Stimulated activated CD8-positive, alpha-beta memory T cell treated with anti-CD3 and anti-CD28 coated beads, Interleukin-15, amount 100 ng/mL, for 48 hours (primary cell): ENCODE data around the gene PPP4R4.
"Not testable (repeated sequence)": the region's sequence is repeated elsewhere in the genome, so short reads cannot be mapped to it uniquely, and the experiment has no call there.

Experiments
- DNase-seq, 2 donors: peaks; one replicate each; pipeline ENCODE4 v3.0.0-alpha.2; 2020; ENCODE audit warnings: low read depth in 2 of 2

PPP4R4 gene

GRCh38 chr14:94180655-94181271 lies 6.6 kb downstream of the PPP4R4 start:
- no peak for DNase-seq

- no peak for DNase-seq
Observed at GRCh38 chr14:94181835-94182234, 7.7 kb downstream of the PPP4R4 start.

GRCh38 chr14:94192536-94192935 lies 18.4 kb downstream of the PPP4R4 start:
- no peak for DNase-seq

GRCh38 chr14:94193776-94194175 lies 19.7 kb downstream of the PPP4R4 start:
- no peak for DNase-seq

- no peak for DNase-seq
Observed at GRCh38 chr14:94196057-94196456, 21.9 kb downstream of the PPP4R4 start.

GRCh38 chr14:94203473-94204210 lies 29.5 kb downstream of the PPP4R4 start:
- DNase-seq = no peak

- no peak for DNase-seq
Observed at GRCh38 chr14:94213021-94213420, 38.9 kb downstream of the PPP4R4 start.

- DNase-seq = no peak
Observed at GRCh38 chr14:94213741-94214140, 39.6 kb downstream of the PPP4R4 start.

- no peak for DNase-seq
Observed at GRCh38 chr14:94217116-94217515, 43.0 kb downstream of the PPP4R4 start.

- DNase-seq = not testable (repeated sequence)
Observed at GRCh38 chr14:94218198-94218886, 44.2 kb downstream of the PPP4R4 start.

GRCh38 chr14:94224040-94224439 lies 49.9 kb downstream of the PPP4R4 start:
- no peak for DNase-seq

GRCh38 chr14:94225460-94226378 lies 51.6 kb downstream of the PPP4R4 start:
- DNase-seq = no peak

GRCh38 chr14:94227029-94227428 lies 52.9 kb downstream of the PPP4R4 start:
- DNase-seq = no peak

GRCh38 chr14:94237046-94237445 lies 62.9 kb downstream of the PPP4R4 start:
- DNase-seq = no peak

- no peak for DNase-seq
Observed at GRCh38 chr14:94237983-94238382, 63.9 kb downstream of the PPP4R4 start.

- DNase-seq = no peak
Observed at GRCh38 chr14:94239406-94239805, 65.3 kb downstream of the PPP4R4 start.

- no peak for DNase-seq
Observed at GRCh38 chr14:94244182-94244581, 70.1 kb downstream of the PPP4R4 start.

GRCh38 chr14:94264195-94264594 lies 90.1 kb downstream of the PPP4R4 start:
- not testable (repeated sequence) for DNase-seq

- DNase-seq = no peak
Observed at GRCh38 chr14:94267352-94267751, 93.2 kb downstream of the PPP4R4 start.

GRCh38 chr14:94268582-94268981 lies 94.5 kb downstream of the PPP4R4 start:
- DNase-seq = not testable (repeated sequence)

GRCh38 chr14:94269156-94269555 lies 95.0 kb downstream of the PPP4R4 start:
- no peak for DNase-seq
